Spinal cord (tissue), 10 donors: ENCODE data around the gene TNFAIP8. TPM values are rescaled to one million over a fixed set of nuclear protein-coding genes. Genes with fewer than 3 reads are reported as not detected.
"Not testable (repeated sequence)": the region's sequence is repeated elsewhere in the genome, so short reads cannot be mapped to it uniquely, and the experiment has no call there.

Experiments used
- DNase-seq, 6 donors: peaks; one replicate each; pipeline versions ENCODE4 v3.0.0 to v3.0.0-alpha.2; 2013 to 2015; ENCODE audit warnings: low spot score in 6 of 6, low read depth in 4 of 6
- H3K27ac ChIP-seq: one replicate; pipeline ENCODE4 v1.5.1; 2013; ENCODE audit warnings: low read depth, low read length, control low read depth
- H3K27me3 ChIP-seq: one replicate; pipeline ENCODE4 v1.6.1; 2013; ENCODE audit warnings: low read length; ENCODE audit not compliant: control insufficient read depth, insufficient read depth
- H3K36me3 ChIP-seq: one replicate; pipeline ENCODE4 v1.6.1; 2013; ENCODE audit warnings: low read length; ENCODE audit not compliant: control insufficient read depth, insufficient read depth
- H3K4me1 ChIP-seq: one replicate; pipeline ENCODE4 v1.6.1; 2013; ENCODE audit warnings: low read length; ENCODE audit not compliant: control insufficient read depth, insufficient read depth
- H3K4me3 ChIP-seq: one replicate; pipeline ENCODE4 v1.5.1; 2013; ENCODE audit warnings: low read depth, low read length, control low read depth
- H3K9me3 ChIP-seq: one replicate; pipeline ENCODE4 v1.6.1; 2013; ENCODE audit warnings: low read length; ENCODE audit not compliant: control insufficient read depth, insufficient read depth
- WGBS: methylation state at CpG from one replicate; pipeline ENCODE4 v1.1.5; 2013; ENCODE audit warnings: missing lambda C conversion rate; ENCODE audit not compliant: insufficient coverage; 5-methylcytosine and 5-hydroxymethylcytosine counted together
- polyA plus RNA-seq, 2 donors: library from polyadenylated mRNA; unstranded; fragments of 120-200 nt; gene quantifications; one replicate each; pipeline ENCODE4 v1.2.1, GENCODE V29; 2013; ENCODE audit not compliant: insufficient read length in 2 of 2
- small RNA-seq: library from RNA; depleted of rRNA; stranded (forward); fragments of <200 nt; gene quantifications from one replicate; pipeline ENCODE3, GENCODE V24; 2014; ENCODE audit warnings: low replicate concordance
- total RNA-seq, 2 donors: library from RNA; depleted of rRNA in 1 of 2; stranded (reverse); fragments of 120-200 nt in 1 of 2; fragments of >200 nt in 1 of 2; gene quantifications; one replicate each; pipeline versions ENCODE4 v1.2.3 to v1.2.4, GENCODE V29; 2013 to 2014
- donor health status: healthy.

TNFAIP8 gene
- total and polyA plus RNA-seq, 4 donors = 3.5 to 24.7 (median 10.7) TPM

- not testable (repeated sequence) for H3K4me1 ChIP-seq, H3K36me3 ChIP-seq, DNase-seq, H3K4me3 ChIP-seq, H3K9me3 ChIP-seq, H3K27me3 ChIP-seq, H3K27ac ChIP-seq
- WGBS = 94% methylated on average over 2 of the region's 3 CpGs
Measured at GRCh38 chr5:119439632-119440031, 83.8 kb downstream of the TNFAIP8 start.

GRCh38 chr5:119444643-119445042, 88.8 kb downstream of the TNFAIP8 start:
- WGBS = no CpG with 5 or more reads among the region's 4 CpGs
- H3K27ac ChIP-seq, H3K4me1 ChIP-seq, H3K27me3 ChIP-seq, DNase-seq, H3K4me3 ChIP-seq, H3K36me3 ChIP-seq, H3K9me3 ChIP-seq: not testable (repeated sequence)

GRCh38 chr5:119445544-119445943, 89.7 kb downstream of the TNFAIP8 start:
- Histone ChIP-seq H3K27ac (no peak overlapping the region), H3K27me3 (no peaks in the 10 kb centered on the region), H3K4me3 (no peak overlapping the region), H3K9me3 (peaks cover 6% of the 10 kb centered on the region), H3K36me3 (no peaks in the 10 kb centered on the region), H3K4me1 (no peaks in the 10 kb centered on the region)
- DNase-seq = no peak
- 44% methylated on average over 6 of the region's 13 CpGs for WGBS

Small RNAs within 50 kb of the gene (small RNA-seq; reads per million reads assigned to genes)
- gene RN7SL174P (not detected), gene RNA5SP190 (not detected)

Other genes with a start within 250 kb of the TNFAIP8 start
- 100 to 1,000 TPM; 201 to 287 TPM for gene HSD17B4, start 96.5 kb downstream of the TNFAIP8 start, total RNA-seq
- 100 to 1,000 TPM; 193 to 231 TPM for gene HSD17B4, start 96.5 kb downstream of the TNFAIP8 start, polyA plus RNA-seq